ENCODE measurements around the gene C22orf31. TPM values are rescaled to one million over a fixed set of nuclear protein-coding genes. Genes with fewer than 3 reads are reported as not detected.

C22orf31 gene
- 1 to 10 TPM in 1 of 2 donors, not detected in 1; 1.2 TPM for total RNA-seq
- not detected for polyA plus RNA-seq (ENCODE audit: insufficient read length in 2 of 2)
- long read RNA-seq, donor 1, result 0 reads
- long read RNA-seq, donor 2, result 0 reads
- long read RNA-seq, donor 3, result 0 reads
- long read RNA-seq, donor 4, result 0 reads

- no peak within 1 kb of the TSS for H3K27ac ChIP-seq (ENCODE audit: low read depth, low read length)
- DNase-seq (ENCODE audit: low read depth in 4 of 6, low spot score in 6 of 6), result no peak
- WGBS (ENCODE audit: insufficient coverage), result no CpG with 5 or more reads among the region's 2 CpGs
Measured at GRCh38 chr22:29061773-29062172, at the start of gene C22orf31. TSS of gene C22orf31 (minus strand) at chr22:29061831. CDS start at chr22:29061792, 39 bp downstream.

GRCh38 chr22:29110946-29111345 lies 49.3 kb upstream of the C22orf31 start:
- no peaks in the 10 kb centered on the region for H3K9me3 ChIP-seq (ENCODE audit: control insufficient read depth, insufficient read depth, low read length)
- no CpG with 5 or more reads among the region's 3 CpGs for WGBS (ENCODE audit: insufficient coverage)
- no peaks in the 10 kb centered on the region for H3K27me3 ChIP-seq (ENCODE audit: control insufficient read depth, insufficient read depth, low read length)
- H3K4me3 ChIP-seq (ENCODE audit: low read depth, low read length), result no peak overlapping the region
- peaks cover 4% of the 10 kb centered on the region for H3K4me1 ChIP-seq (ENCODE audit: control insufficient read depth, insufficient read depth, low read length)
- H3K27ac ChIP-seq (ENCODE audit: low read depth, low read length), result no peak overlapping the region
- DNase-seq (ENCODE audit: low read depth in 4 of 6, low spot score in 6 of 6), result no peak
- no peaks in the 10 kb centered on the region for H3K36me3 ChIP-seq (ENCODE audit: control insufficient read depth, insufficient read depth, low read length)

More at GRCh38 chr22:29061773-29062172, at the start of gene C22orf31:
- H3K36me3 ChIP-seq (ENCODE audit: control insufficient read depth, insufficient read depth, low read length), result no peaks in the 10 kb centered on the region
- no peak within 1 kb of the TSS for H3K4me3 ChIP-seq (ENCODE audit: low read depth, low read length)
- H3K27me3 ChIP-seq (ENCODE audit: control insufficient read depth, insufficient read depth, low read length), result no peaks in the 10 kb centered on the region
- H3K9me3 ChIP-seq (ENCODE audit: control insufficient read depth, insufficient read depth, low read length), result no peaks in the 10 kb centered on the region
- no peaks in the 10 kb centered on the region for H3K4me1 ChIP-seq (ENCODE audit: control insufficient read depth, insufficient read depth, low read length)

- H3K27ac ChIP-seq (ENCODE audit: low read depth, low read length), result no peak overlapping the region
- DNase-seq (ENCODE audit: low read depth in 4 of 6, low spot score in 6 of 6), result peak in 1 of 6 donors; percentile 47
- H3K27me3 ChIP-seq (ENCODE audit: control insufficient read depth, insufficient read depth, low read length), result no peaks in the 10 kb centered on the region
- whole genome bisulfite sequencing (ENCODE audit: insufficient coverage), result 44% methylated on average over 3 of the region's 4 CpGs
- H3K4me3 ChIP-seq (ENCODE audit: low read depth, low read length), result no peak overlapping the region
- no peaks in the 10 kb centered on the region for H3K36me3 ChIP-seq (ENCODE audit: control insufficient read depth, insufficient read depth, low read length)
- H3K9me3 ChIP-seq (ENCODE audit: control insufficient read depth, insufficient read depth, low read length), result no peaks in the 10 kb centered on the region
- H3K4me1 ChIP-seq (ENCODE audit: control insufficient read depth, insufficient read depth, low read length), result peaks cover 4% of the 10 kb centered on the region
Measured at GRCh38 chr22:29109822-29110221, 48.2 kb upstream of the C22orf31 start.

- no peak for DNase-seq (ENCODE audit: low read depth in 4 of 6, low spot score in 6 of 6)
- H3K4me3 ChIP-seq (ENCODE audit: low read depth, low read length), result no peak overlapping the region
- no peaks in the 10 kb centered on the region for H3K9me3 ChIP-seq (ENCODE audit: control insufficient read depth, insufficient read depth, low read length)
- H3K36me3 ChIP-seq (ENCODE audit: control insufficient read depth, insufficient read depth, low read length), result no peaks in the 10 kb centered on the region
- 100% methylated on average over 4 of the region's 5 CpGs for WGBS (ENCODE audit: insufficient coverage)
- no peaks in the 10 kb centered on the region for H3K27me3 ChIP-seq (ENCODE audit: control insufficient read depth, insufficient read depth, low read length)
- peaks cover 4% of the 10 kb centered on the region for H3K4me1 ChIP-seq (ENCODE audit: control insufficient read depth, insufficient read depth, low read length)
- no peak overlapping the region for H3K27ac ChIP-seq (ENCODE audit: low read depth, low read length)
Measured at GRCh38 chr22:29108137-29108536, 46.5 kb upstream of the C22orf31 start.

GRCh38 chr22:29106839-29107238 lies 45.2 kb upstream of the C22orf31 start:
- WGBS (ENCODE audit: insufficient coverage), result 19% methylated on average over 3 of the region's 4 CpGs
- Histone ChIP-seq H3K27me3 (ENCODE audit: control insufficient read depth, insufficient read depth, low read length) (no peaks in the 10 kb centered on the region), H3K27ac (ENCODE audit: low read depth, low read length) (no peak overlapping the region), H3K4me1 (ENCODE audit: control insufficient read depth, insufficient read depth, low read length) (peaks cover 3% of the 10 kb centered on the region), H3K36me3 (ENCODE audit: control insufficient read depth, insufficient read depth, low read length) (no peaks in the 10 kb centered on the region), H3K9me3 (ENCODE audit: control insufficient read depth, insufficient read depth, low read length) (no peaks in the 10 kb centered on the region), H3K4me3 (ENCODE audit: low read depth, low read length) (no peak overlapping the region)
- no peak for DNase-seq (ENCODE audit: low read depth in 4 of 6, low spot score in 6 of 6)

- peaks cover 3% of the 10 kb centered on the region for H3K4me1 ChIP-seq (ENCODE audit: control insufficient read depth, insufficient read depth, low read length)
- no peak for DNase-seq (ENCODE audit: low read depth in 4 of 6, low spot score in 6 of 6)
- no peaks in the 10 kb centered on the region for H3K36me3 ChIP-seq (ENCODE audit: control insufficient read depth, insufficient read depth, low read length)
- H3K9me3 ChIP-seq (ENCODE audit: control insufficient read depth, insufficient read depth, low read length), result no peaks in the 10 kb centered on the region
- no peak overlapping the region for H3K4me3 ChIP-seq (ENCODE audit: low read depth, low read length)
- no peak overlapping the region for H3K27ac ChIP-seq (ENCODE audit: low read depth, low read length)
- no peaks in the 10 kb centered on the region for H3K27me3 ChIP-seq (ENCODE audit: control insufficient read depth, insufficient read depth, low read length)
- no CpG with 5 or more reads among the region's 2 CpGs for WGBS (ENCODE audit: insufficient coverage)
Measured at GRCh38 chr22:29105468-29105867, 43.8 kb upstream of the C22orf31 start.

- H3K27ac ChIP-seq (ENCODE audit: low read depth, low read length), result no peak overlapping the region
- no peak for DNase-seq (ENCODE audit: low read depth in 4 of 6, low spot score in 6 of 6)
- WGBS (ENCODE audit: insufficient coverage), result 22% methylated on average over 1 of the region's 1 CpG
- H3K27me3 ChIP-seq (ENCODE audit: control insufficient read depth, insufficient read depth, low read length), result no peaks in the 10 kb centered on the region
- peaks cover 3% of the 10 kb centered on the region for H3K4me1 ChIP-seq (ENCODE audit: control insufficient read depth, insufficient read depth, low read length)
- no peak overlapping the region for H3K4me3 ChIP-seq (ENCODE audit: low read depth, low read length)
- no peaks in the 10 kb centered on the region for H3K36me3 ChIP-seq (ENCODE audit: control insufficient read depth, insufficient read depth, low read length)
- no peaks in the 10 kb centered on the region for H3K9me3 ChIP-seq (ENCODE audit: control insufficient read depth, insufficient read depth, low read length)
Measured at GRCh38 chr22:29103121-29103520, 41.5 kb upstream of the C22orf31 start.

- peak in 1 of 6 donors; percentile 63 for DNase-seq (ENCODE audit: low read depth in 4 of 6, low spot score in 6 of 6)
- H3K9me3 ChIP-seq (ENCODE audit: control insufficient read depth, insufficient read depth, low read length), result no peaks in the 10 kb centered on the region
- 20% methylated on average over 1 of the region's 2 CpGs for WGBS (ENCODE audit: insufficient coverage)
- no peak overlapping the region for H3K4me3 ChIP-seq (ENCODE audit: low read depth, low read length)
- H3K36me3 ChIP-seq (ENCODE audit: control insufficient read depth, insufficient read depth, low read length), result no peaks in the 10 kb centered on the region
- H3K27ac ChIP-seq (ENCODE audit: low read depth, low read length), result no peak overlapping the region
- peaks cover 3% of the 10 kb centered on the region for H3K4me1 ChIP-seq (ENCODE audit: control insufficient read depth, insufficient read depth, low read length)
- H3K27me3 ChIP-seq (ENCODE audit: control insufficient read depth, insufficient read depth, low read length), result no peaks in the 10 kb centered on the region
Measured at GRCh38 chr22:29102300-29102699, 40.7 kb upstream of the C22orf31 start.

GRCh38 chr22:29098296-29098695 lies 36.7 kb upstream of the C22orf31 start:
- Histone ChIP-seq H3K4me3 (ENCODE audit: low read depth, low read length) (no peak overlapping the region), H3K27ac (ENCODE audit: low read depth, low read length) (no peak overlapping the region), H3K27me3 (ENCODE audit: control insufficient read depth, insufficient read depth, low read length) (no peaks in the 10 kb centered on the region), H3K36me3 (ENCODE audit: control insufficient read depth, insufficient read depth, low read length) (peaks cover 2% of the 10 kb centered on the region), H3K4me1 (ENCODE audit: control insufficient read depth, insufficient read depth, low read length) (peaks cover 6% of the 10 kb centered on the region), H3K9me3 (ENCODE audit: control insufficient read depth, insufficient read depth, low read length) (no peaks in the 10 kb centered on the region)
- no peak for DNase-seq (ENCODE audit: low read depth in 4 of 6, low spot score in 6 of 6)
- WGBS (ENCODE audit: insufficient coverage), result no CpG with 5 or more reads among the region's 2 CpGs
